ENCODE results near the gene LIMS1.

LIMS1 gene

GRCh38 chr2:108616751-108617161 is 82.5 kb downstream of the LIMS1 start:
- DNase-seq, result peak; percentile 89

- no peak for DNase-seq
Measured at GRCh38 chr2:108617617-108618016, 83.3 kb downstream of the LIMS1 start.

- DNase-seq, result no peak
Measured at GRCh38 chr2:108619925-108620620, 85.8 kb downstream of the LIMS1 start.

- DNase-seq, result no peak
Measured at GRCh38 chr2:108620656-108621055, 86.4 kb downstream of the LIMS1 start.

- peak; percentile 61 for DNase-seq
Measured at GRCh38 chr2:108621087-108621559, 86.9 kb downstream of the LIMS1 start.

- peak; percentile 22 for DNase-seq
Measured at GRCh38 chr2:108621687-108622681, 87.7 kb downstream of the LIMS1 start.

GRCh38 chr2:108623616-108624015 is 89.3 kb downstream of the LIMS1 start:
- DNase-seq, result no peak

- no peak for DNase-seq
Measured at GRCh38 chr2:108625186-108625827, 91.0 kb downstream of the LIMS1 start.

- no peak for DNase-seq
Measured at GRCh38 chr2:108625828-108626195, 91.5 kb downstream of the LIMS1 start.

GRCh38 chr2:108626995-108627394 is 92.7 kb downstream of the LIMS1 start:
- DNase-seq, result no peak

- DNase-seq, result no peak
Measured at GRCh38 chr2:108627911-108628567, 93.8 kb downstream of the LIMS1 start.

- DNase-seq, result no peak
Measured at GRCh38 chr2:108628936-108629335, 94.7 kb downstream of the LIMS1 start.

- DNase-seq, result no peak
Measured at GRCh38 chr2:108629417-108629816, 95.1 kb downstream of the LIMS1 start.

GRCh38 chr2:108630567-108631405 is 96.5 kb downstream of the LIMS1 start:
- DNase-seq, result no peak

GRCh38 chr2:108632332-108633160 is 98.3 kb downstream of the LIMS1 start:
- DNase-seq, result peak; percentile 85

GRCh38 chr2:108633409-108633808 is 99.1 kb downstream of the LIMS1 start:
- DNase-seq, result peak; percentile 77

- DNase-seq, result peak; percentile 88
Measured at GRCh38 chr2:108634011-108634410, 99.7 kb downstream of the LIMS1 start.

GRCh38 chr2:108634576-108635160 is 100.4 kb downstream of the LIMS1 start:
- DNase-seq, result no peak

- no peak for DNase-seq
Measured at GRCh38 chr2:108635630-108636354, 101.5 kb downstream of the LIMS1 start.

- DNase-seq, result no peak
Measured at GRCh38 chr2:108637304-108637669, 103.0 kb downstream of the LIMS1 start.
